Left hindlimb (tissue), 1 donor: Measurements from ENCODE around the gene CHMP1A.
"Not testable (repeated sequence)": the region's sequence is repeated elsewhere in the genome, so short reads cannot be mapped to it uniquely, and the experiment has no call there.

Source experiments
- DNase-seq: peaks from one replicate; pipeline ENCODE4 v3.0.0-alpha.2; 2018

CHMP1A gene

GRCh38 chr16:89691986-89692569, 34.6 kb upstream of the CHMP1A start:
- no peak for DNase-seq

GRCh38 chr16:89691231-89691985, 33.9 kb upstream of the CHMP1A start:
- no peak for DNase-seq

- no peak for DNase-seq
Observed at GRCh38 chr16:89690392-89690901, 32.9 kb upstream of the CHMP1A start.

GRCh38 chr16:89689621-89690020, 32.1 kb upstream of the CHMP1A start:
- not testable (repeated sequence) for DNase-seq

- DNase-seq = no peak
Observed at GRCh38 chr16:89689142-89689541, 31.6 kb upstream of the CHMP1A start.

GRCh38 chr16:89688395-89688794, 30.9 kb upstream of the CHMP1A start:
- no peak for DNase-seq

- no peak for DNase-seq
Observed at GRCh38 chr16:89687092-89687940, 29.8 kb upstream of the CHMP1A start.

GRCh38 chr16:89686520-89687091, 29.1 kb upstream of the CHMP1A start, which contains the start of gene CDK10:
TSS of gene CDK10 (plus strand) at chr16:89686689. CDS start at chr16:89686711, 22 bp downstream.
- DNase-seq = peak; percentile 94

GRCh38 chr16:89685916-89686315, 28.4 kb upstream of the CHMP1A start:
- no peak for DNase-seq

GRCh38 chr16:89678258-89678657, 20.8 kb upstream of the CHMP1A start:
- no peak for DNase-seq

- no peak for DNase-seq
Observed at GRCh38 chr16:89672177-89672941, 14.9 kb upstream of the CHMP1A start.

GRCh38 chr16:89671565-89671964, 14.1 kb upstream of the CHMP1A start:
- not testable (repeated sequence) for DNase-seq

GRCh38 chr16:89670496-89671431, 13.3 kb upstream of the CHMP1A start:
- no peak for DNase-seq

GRCh38 chr16:89669755-89670154, 12.2 kb upstream of the CHMP1A start:
- no peak for DNase-seq

- no peak for DNase-seq
Observed at GRCh38 chr16:89668790-89669158, 11.3 kb upstream of the CHMP1A start.

- DNase-seq = no peak
Observed at GRCh38 chr16:89667633-89668032, 10.1 kb upstream of the CHMP1A start.

GRCh38 chr16:89667000-89667399, 9.5 kb upstream of the CHMP1A start:
- DNase-seq = not testable (repeated sequence)

GRCh38 chr16:89664238-89664637, 6.7 kb upstream of the CHMP1A start:
- not testable (repeated sequence) for DNase-seq

GRCh38 chr16:89661215-89661614, 3.7 kb upstream of the CHMP1A start:
- no peak for DNase-seq

GRCh38 chr16:89660146-89660545, 2.6 kb upstream of the CHMP1A start:
- DNase-seq = no peak
